CD14-positive monocyte (primary cell): ENCODE results near the gene CD74. TPM values are rescaled to one million over a fixed set of nuclear protein-coding genes. Genes with fewer than 3 reads are reported as not detected.

Source experiments
- DNase-seq, 3 donors: peaks; one replicate each; pipeline ENCODE4 v3.0.0-alpha.2; 2011 to 2022
- H2AFZ ChIP-seq: 2 replicates; pipeline ENCODE4 v1.6.0; 2012; ENCODE audit warnings: mild to moderate bottlenecking, low read depth, low read length, inconsistent platforms; ENCODE audit not compliant: insufficient read depth, poor library complexity, severe bottlenecking
- H3K27ac ChIP-seq, 2 donors: 1 replicate in 1 of 2; 2 replicates in 1 of 2; pipeline ENCODE4 v1.5.1; 2012 to 2013; ENCODE audit warnings: low read length in 2 of 2, control low read depth in 1 of 2, inconsistent platforms in 1 of 2, low read depth in 1 of 2, mild to moderate bottlenecking in 1 of 2
- H3K27me3 ChIP-seq, 2 donors: one replicate each; pipeline versions ENCODE4 v1.6.0 to v1.6.1; 2011 to 2013; ENCODE audit warnings: low read length in 2 of 2; ENCODE audit not compliant: control insufficient read depth in 2 of 2, insufficient read depth in 2 of 2
- H3K36me3 ChIP-seq, 2 donors: replicated peaks in 1 of 2; 1 replicate in 1 of 2; 2 replicates in 1 of 2; pipeline versions ENCODE4 v1.5.1 to v1.6.1; 2012 to 2013; ENCODE audit warnings: low read length in 2 of 2, control low read depth in 1 of 2, inconsistent platforms in 1 of 2, mild to moderate bottlenecking in 1 of 2; ENCODE audit not compliant: insufficient read depth in 2 of 2, control insufficient read depth in 1 of 2
- H3K4me1 ChIP-seq, 2 donors: 1 replicate in 1 of 2; 2 replicates in 1 of 2; pipeline versions ENCODE4 v1.5.1 to v1.6.1; 2012 to 2013; ENCODE audit warnings: low read length in 2 of 2, control low read depth in 1 of 2, inconsistent platforms in 1 of 2, mild to moderate bottlenecking in 1 of 2, moderate library complexity in 1 of 2; ENCODE audit not compliant: insufficient read depth in 2 of 2, control insufficient read depth in 1 of 2
- H3K4me2 ChIP-seq: replicated peaks from 2 replicates; pipeline ENCODE3; 2012; ENCODE audit warnings: low read length, moderate library complexity, mild to moderate bottlenecking; ENCODE audit not compliant: poor library complexity, severe bottlenecking; ENCODE audit errors: extremely low read depth
- H3K4me3 ChIP-seq, 3 experiments: fragments of 200-600 bp in 1 of 3; sonication (generic) in 1 of 3; replicated peaks in 1 of 3; 1 replicate in 2 of 3; 2 replicates in 1 of 3; pipeline ENCODE4 v1.5.1; 2011 to 2013; ENCODE audit warnings: low read length in 3 of 3, mild to moderate bottlenecking in 3 of 3, control low read depth in 2 of 3, low read depth in 2 of 3, inconsistent platforms in 1 of 3, moderate library complexity in 1 of 3
- H3K79me2 ChIP-seq: 2 replicates; pipeline ENCODE4 v1.6.0; 2012; ENCODE audit warnings: mild to moderate bottlenecking, control low read depth, inconsistent platforms, low read length, moderate library complexity; ENCODE audit not compliant: insufficient read depth
- H3K9ac ChIP-seq: 2 replicates; pipeline ENCODE4 v1.6.0; 2017; ENCODE audit warnings: low read length, mild to moderate bottlenecking; ENCODE audit not compliant: insufficient read depth, poor library complexity, severe bottlenecking
- H3K9me3 ChIP-seq, 2 donors: replicated peaks in 1 of 2; 1 replicate in 1 of 2; 2 replicates in 1 of 2; pipeline versions ENCODE4 v1.5.1 to v1.6.1; 2012 to 2013; ENCODE audit warnings: low read length in 2 of 2, control low read depth in 1 of 2; ENCODE audit not compliant: control insufficient read depth in 1 of 2, insufficient read depth in 1 of 2
- H4K20me1 ChIP-seq: 2 replicates; pipeline ENCODE4 v1.6.0; 2012; ENCODE audit warnings: mild to moderate bottlenecking, low read length, control low read depth, moderate library complexity; ENCODE audit not compliant: insufficient read depth
- H3K27ac Mint-ChIP-seq, 7 donors: one replicate each; pipeline ENCODE4 v1.8.0; 2020; ENCODE audit warnings: mild to moderate bottlenecking in 7 of 7, mixed read lengths in 7 of 7, moderate library complexity in 6 of 7, inconsistent platforms in 2 of 7
- H3K27me3 Mint-ChIP-seq, 3 donors: one replicate each; pipeline ENCODE4 v1.8.0; 2021 to 2022; ENCODE audit warnings: low read depth in 3 of 3, mild to moderate bottlenecking in 3 of 3, mixed read lengths in 3 of 3, moderate library complexity in 3 of 3, inconsistent platforms in 1 of 3
- H3K36me3 Mint-ChIP-seq, 2 donors: one replicate each; pipeline ENCODE4 v1.8.0; 2020; ENCODE audit warnings: mixed read lengths in 2 of 2, inconsistent platforms in 1 of 2, mild to moderate bottlenecking in 1 of 2
- H3K4me1 Mint-ChIP-seq: one replicate; pipeline ENCODE4 v1.8.0; 2020; ENCODE audit warnings: mild to moderate bottlenecking, mixed read lengths
- H3K4me3 Mint-ChIP-seq, 2 donors: one replicate each; pipeline ENCODE4 v1.8.0; 2020; ENCODE audit warnings: mild to moderate bottlenecking in 2 of 2, mixed read lengths in 2 of 2, moderate library complexity in 1 of 2
- H3K9me3 Mint-ChIP-seq, 7 donors: one replicate each; pipeline ENCODE4 v1.8.0; 2020 to 2022; ENCODE audit warnings: mixed read lengths in 7 of 7, mild to moderate bottlenecking in 6 of 7, moderate library complexity in 6 of 7, inconsistent platforms in 2 of 7
- CTCF ChIP-seq: fragments of 200-600 bp; IDR thresholded peaks from one replicate; pipeline ENCODE4 v1.8.0; 2022; ENCODE audit warnings: antibody characterized with exemption, mild to moderate bottlenecking
- WGBS: methylation state at CpG from one replicate; pipeline ENCODE4 v1.1.5; 2013; ENCODE audit warnings: missing lambda C conversion rate; ENCODE audit not compliant: insufficient coverage; 5-methylcytosine and 5-hydroxymethylcytosine counted together
- intact Hi-C, 2 donors: fragments of 100-400 bp; cut with micrococcal nuclease; formaldehyde crosslinking; loops; one replicate each; pipeline versions ENCODE4 v1.15.0 to v1.15.1; 2023
- polyA plus RNA-seq, 3 donors: library from polyadenylated mRNA; depleted of rRNA in 1 of 3; unstranded in 2 of 3; stranded (reverse) in 1 of 3; fragments of 300-500 nt in 2 of 3; fragments of >200 nt in 1 of 3; fragmentation: Illumina TruSeq in 2 of 3; gene quantifications; 1 replicate in 2 of 3; 2 replicates in 1 of 3; pipeline ENCODE4 v1.2.3, GENCODE V29; 2012 to 2021

Gene CD74
- polyA plus RNA-seq, 3 donors = 3,498 to 7,550 (median 4,939) TPM

GRCh38 chr5:150364004-150364403, 48.7 kb downstream of the CD74 start:
- no peak for TF ChIP-seq CTCF
- Histone ChIP-seq H3K4me2 (no peak overlapping the region), H3K27me3 (no peaks in the 10 kb centered on the region), H3K4me3 (no peak overlapping the region), H3K9me3 (no peaks in the 10 kb centered on the region), H2AFZ (no peak overlapping the region), H3K9ac (no peak overlapping the region), H3K27ac (no peak overlapping the region), H3K36me3 (peaks cover 72 to 90% of the 10 kb centered on the region in 2 donors), H3K79me2 (peaks cover 16% of the 10 kb centered on the region), H4K20me1 (peaks cover 10% of the 10 kb centered on the region), H3K4me1 (no peaks in the 10 kb centered on the region)
- Mint-ChIP-seq H3K4me3 (no peak overlapping the region), H3K27me3 (no peaks in the 10 kb centered on the region), H3K36me3 (peaks cover 72 to 83% of the 10 kb centered on the region in 2 donors), H3K9me3 (no peaks in the 10 kb centered on the region), H3K27ac (peak overlapping the region in 1 of 7 donors; percentile 36), H3K4me1 (peaks cover 7% of the 10 kb centered on the region)
- 92% methylated on average over 7 of the region's 9 CpGs for WGBS
- intact Hi-C loops = no loop called here
- no peak for DNase-seq

- Mint-ChIP-seq H3K27me3 (no peaks in the 10 kb centered on the region), H3K36me3 (peaks cover 66 to 76% of the 10 kb centered on the region in 2 donors), H3K4me3 (no peak overlapping the region), H3K9me3 (no peaks in the 10 kb centered on the region), H3K27ac (no peak overlapping the region), H3K4me1 (peaks cover 14% of the 10 kb centered on the region)
- Histone ChIP-seq H3K4me3 (no peak overlapping the region), H2AFZ (no peak overlapping the region), H3K36me3 (peaks cover 64 to 82% of the 10 kb centered on the region in 2 donors), H3K27me3 (no peaks in the 10 kb centered on the region), H3K27ac (no peak overlapping the region), H3K79me2 (peaks cover 24% of the 10 kb centered on the region), H3K9me3 (no peaks in the 10 kb centered on the region), H3K9ac (no peak overlapping the region), H3K4me1 (peaks cover 6% of the 10 kb centered on the region in 2 donors), H3K4me2 (no peak overlapping the region), H4K20me1 (peaks cover 10% of the 10 kb centered on the region)
- TF ChIP-seq CTCF = no peak
- intact Hi-C loops = no loop called here
- no peak for DNase-seq
- WGBS = 89% methylated on average over 1 of the region's 2 CpGs
These were observed 49.5 kb downstream of the CD74 start for GRCh38 chr5:150363185-150363584.
